ENCODE results near the gene ZNF629. TPM values are rescaled to one million over a fixed set of nuclear protein-coding genes. Genes with fewer than 3 reads are reported as not detected.

The ZNF629 gene
- total RNA-seq, 1 donor from 2014 or later = 13.3 TPM

DNA sequence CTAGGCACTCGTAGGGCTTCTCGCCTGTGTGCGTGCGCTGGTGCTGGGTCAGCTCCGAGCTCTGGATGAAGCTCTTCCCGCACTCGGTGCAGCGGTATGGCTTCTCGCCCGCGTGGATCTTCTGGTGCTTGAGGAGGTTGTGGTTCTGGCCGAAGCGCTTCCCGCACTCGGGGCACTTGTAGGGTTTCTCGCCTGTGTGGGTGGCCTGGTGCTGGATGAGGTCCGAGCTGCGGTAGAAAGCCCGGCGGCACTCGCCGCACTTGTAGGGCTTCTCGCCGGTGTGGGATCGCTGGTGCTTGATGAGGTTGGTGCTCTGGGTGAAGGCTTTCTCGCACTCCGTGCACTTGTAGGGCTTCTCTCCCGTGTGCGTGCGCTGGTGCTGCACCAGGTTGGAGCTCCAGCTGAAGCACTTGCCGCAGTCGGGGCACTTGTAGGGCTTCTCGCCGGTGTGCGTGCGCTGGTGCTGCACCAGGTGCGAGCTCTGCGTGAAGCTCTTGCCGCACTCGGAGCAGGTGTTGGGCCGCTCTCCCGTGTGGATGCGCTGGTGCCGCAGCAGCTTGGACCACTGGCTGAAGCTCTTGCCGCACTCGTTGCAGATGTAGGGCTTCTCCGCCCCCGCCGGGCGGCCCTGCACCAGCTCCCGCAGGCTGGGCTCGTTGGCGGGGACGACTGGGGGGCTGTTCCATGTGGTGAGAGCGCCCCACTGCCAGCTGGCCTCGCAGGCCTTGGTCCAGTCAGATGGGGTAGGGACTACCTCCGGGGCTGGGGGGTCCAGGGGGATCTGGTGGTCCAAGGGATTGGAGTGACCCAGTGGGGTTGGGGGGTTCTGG lies 3.5 kb downstream of the ZNF629 start:
- Histone ChIP-seq H3K27ac (no peak overlapping the region), H3K4me1 (peaks cover 8% of the 10 kb centered on the region), H3K27me3 (no peaks in the 10 kb centered on the region), H3K36me3 (peaks cover 17% of the 10 kb centered on the region), H3K4me3 (no peak overlapping the region), H3K9me3 (no peaks in the 10 kb centered on the region)
- TF ChIP-seq, protein P1, sequence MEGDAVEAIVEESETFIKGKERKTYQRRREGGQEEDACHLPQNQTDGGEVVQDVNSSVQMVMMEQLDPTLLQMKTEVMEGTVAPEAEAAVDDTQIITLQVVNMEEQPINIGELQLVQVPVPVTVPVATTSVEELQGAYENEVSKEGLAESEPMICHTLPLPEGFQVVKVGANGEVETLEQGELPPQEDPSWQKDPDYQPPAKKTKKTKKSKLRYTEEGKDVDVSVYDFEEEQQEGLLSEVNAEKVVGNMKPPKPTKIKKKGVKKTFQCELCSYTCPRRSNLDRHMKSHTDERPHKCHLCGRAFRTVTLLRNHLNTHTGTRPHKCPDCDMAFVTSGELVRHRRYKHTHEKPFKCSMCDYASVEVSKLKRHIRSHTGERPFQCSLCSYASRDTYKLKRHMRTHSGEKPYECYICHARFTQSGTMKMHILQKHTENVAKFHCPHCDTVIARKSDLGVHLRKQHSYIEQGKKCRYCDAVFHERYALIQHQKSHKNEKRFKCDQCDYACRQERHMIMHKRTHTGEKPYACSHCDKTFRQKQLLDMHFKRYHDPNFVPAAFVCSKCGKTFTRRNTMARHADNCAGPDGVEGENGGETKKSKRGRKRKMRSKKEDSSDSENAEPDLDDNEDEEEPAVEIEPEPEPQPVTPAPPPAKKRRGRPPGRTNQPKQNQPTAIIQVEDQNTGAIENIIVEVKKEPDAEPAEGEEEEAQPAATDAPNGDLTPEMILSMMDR (IDR thresholded peaks at IDR 0.05) = no peak
- no peak for DNase-seq
- intact Hi-C loops (cut with DNase I) = no loop called here
- ATAC-seq = no peak

DNA sequence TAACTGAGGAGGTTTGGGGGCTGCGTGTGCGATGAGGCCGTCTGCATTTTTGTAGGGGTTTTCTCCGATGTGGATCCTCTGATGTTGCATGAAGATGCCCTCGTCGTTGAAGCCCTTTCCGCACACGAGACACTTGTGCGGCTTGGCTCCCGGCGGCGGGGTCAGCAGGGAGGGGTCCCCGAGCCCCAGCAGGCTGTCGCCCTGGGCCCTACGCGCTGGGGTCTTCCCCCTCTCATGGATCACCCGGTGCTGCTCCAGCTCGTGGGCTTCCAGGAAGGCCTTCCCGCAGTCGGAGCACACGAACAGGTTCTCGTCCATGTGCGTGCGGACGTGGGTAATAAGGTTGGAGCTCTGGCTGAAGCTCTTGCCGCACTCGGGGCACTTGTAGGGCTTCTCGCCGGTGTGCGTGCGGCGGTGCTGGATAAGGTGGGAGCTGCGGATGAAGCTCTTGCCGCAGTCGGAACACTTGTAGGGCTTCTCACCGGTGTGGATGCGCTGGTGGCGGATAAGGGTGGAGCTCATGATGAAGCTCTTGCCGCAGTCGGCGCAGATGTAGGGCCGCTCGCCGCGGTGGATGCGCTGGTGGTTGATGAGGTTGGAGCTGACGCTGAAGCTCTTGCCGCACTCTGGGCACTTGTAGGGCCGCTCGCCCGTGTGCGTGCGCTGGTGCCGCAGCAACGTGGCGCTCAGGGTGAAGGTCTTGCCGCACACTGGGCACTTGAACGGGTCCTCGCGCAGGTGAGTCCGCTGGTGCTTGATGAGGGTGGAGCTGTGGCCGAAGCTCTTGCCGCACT lies 4.3 kb downstream of the ZNF629 start:
- no peak overlapping the region for H3K4me3 ChIP-seq
- DNase-seq (no peak), ATAC-seq (no peak)
- H3K4me1 ChIP-seq = peaks cover 2% of the 10 kb centered on the region
- H3K27me3 ChIP-seq = no peaks in the 10 kb centered on the region
- H3K36me3 ChIP-seq = peaks cover 17% of the 10 kb centered on the region
- no peaks in the 10 kb centered on the region for H3K9me3 ChIP-seq
- intact Hi-C loops (cut with DNase I) = no loop called here
- H3K27ac ChIP-seq = no peak overlapping the region
- TF ChIP-seq, protein P1 (IDR thresholded peaks at IDR 0.05) = no peak

DNA sequence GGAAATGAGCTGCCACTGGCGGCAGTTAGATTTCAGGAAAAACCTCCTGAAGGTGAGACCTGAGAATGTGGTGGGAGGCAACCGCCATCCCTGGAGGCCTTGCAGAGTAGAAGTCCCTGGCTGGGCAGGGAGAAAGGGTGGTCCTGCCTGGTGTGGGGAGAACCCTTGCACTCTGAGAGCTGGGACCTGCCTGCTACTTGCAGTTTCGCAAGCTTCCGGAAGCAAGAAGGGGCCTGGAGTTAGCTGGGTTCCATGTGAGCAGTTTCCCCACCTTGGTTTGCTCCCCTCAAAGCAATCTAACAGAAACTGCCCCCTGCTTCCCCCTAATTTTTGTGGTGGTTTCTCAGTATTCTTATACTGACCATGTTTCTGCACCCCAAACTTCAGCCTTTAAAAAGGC lies 6.5 kb downstream of the ZNF629 start:
- ATAC-seq = no peak
- intact Hi-C loops (cut with DNase I) = no loop called here

DNA sequence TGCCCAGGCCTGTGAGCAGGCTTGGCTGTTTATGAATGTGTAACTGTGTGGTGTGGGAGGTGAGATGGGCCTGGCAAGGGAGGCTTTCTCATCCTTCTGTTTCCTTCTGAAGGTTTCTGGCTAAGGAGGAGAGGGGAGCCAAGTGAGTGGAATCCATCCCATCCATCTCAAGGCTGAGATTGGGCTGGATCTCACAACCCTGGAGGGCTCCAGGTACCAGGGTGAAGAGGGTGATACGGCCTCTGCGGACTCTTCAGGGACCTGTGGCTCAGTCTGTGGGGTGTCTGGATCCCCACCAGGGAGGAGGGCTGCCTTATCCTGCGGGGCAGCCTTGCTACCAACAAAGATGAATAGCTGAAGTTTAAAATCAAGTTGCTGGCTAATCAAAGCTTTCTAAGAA lies 7.0 kb downstream of the ZNF629 start:
- Histone ChIP-seq H3K36me3 (peaks cover 17% of the 10 kb centered on the region), H3K4me1 (peaks cover 14% of the 10 kb centered on the region), H3K9me3 (no peaks in the 10 kb centered on the region), H3K4me3 (no peak overlapping the region), H3K27ac (no peak overlapping the region), H3K27me3 (no peaks in the 10 kb centered on the region)
- DNase-seq = no peak
- intact Hi-C loops (cut with DNase I) = no loop called here
- TF ChIP-seq, protein P1 (IDR thresholded peaks at IDR 0.05) = no peak
- ATAC-seq = no peak

More for the DNA sequence above, 6.5 kb downstream of the ZNF629 start:
- TF ChIP-seq, protein P1 (IDR thresholded peaks at IDR 0.05) = no peak
- Histone ChIP-seq H3K4me3 (no peak overlapping the region), H3K9me3 (no peaks in the 10 kb centered on the region), H3K27me3 (no peaks in the 10 kb centered on the region), H3K27ac (no peak overlapping the region), H3K36me3 (peaks cover 17% of the 10 kb centered on the region), H3K4me1 (peaks cover 14% of the 10 kb centered on the region)
- DNase-seq = no peak

DNA sequence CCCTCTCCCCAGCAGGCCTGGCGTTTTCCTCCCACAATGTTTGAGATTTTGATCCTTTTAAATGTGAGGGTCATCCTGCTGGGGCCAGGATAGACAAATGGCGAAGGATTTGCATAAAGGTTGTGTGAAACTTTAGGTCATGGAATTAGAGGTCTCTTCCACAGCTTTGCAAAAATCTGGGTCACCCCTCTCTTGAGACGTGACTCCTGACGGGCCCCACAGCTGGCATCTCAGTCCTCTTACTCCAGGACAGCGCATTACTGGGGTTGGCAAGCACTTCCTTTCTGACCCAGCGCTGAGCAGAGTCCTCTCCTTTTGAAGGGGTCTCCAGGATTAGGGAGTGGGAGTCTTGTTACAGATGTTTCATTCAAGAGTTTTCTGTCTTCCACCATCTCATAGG lies 7.4 kb downstream of the ZNF629 start:
- Histone ChIP-seq H3K9me3 (no peaks in the 10 kb centered on the region), H3K27ac (no peak overlapping the region), H3K4me1 (peaks cover 18% of the 10 kb centered on the region), H3K27me3 (no peaks in the 10 kb centered on the region), H3K4me3 (no peak overlapping the region), H3K36me3 (peaks cover 17% of the 10 kb centered on the region)
- TF ChIP-seq, protein P1 (IDR thresholded peaks at IDR 0.05) = no peak
- DNase-seq (no peak), ATAC-seq (no peak)
- intact Hi-C loops (cut with DNase I) = no loop called here
